Adrenal gland (tissue), 12 donors: ENCODE results near the gene CXCL5. TPM values are rescaled to one million over a fixed set of nuclear protein-coding genes. Genes with fewer than 3 reads are reported as not detected.

Experiments used
- DNase-seq, 7 donors: peaks; one replicate each; pipeline ENCODE4 v3.0.0-alpha.2; 2019 to 2020
- H3K27ac ChIP-seq, 5 donors: fragments of 200-600 bp; sonication (generic) in 4 of 5; 1 replicate in 3 of 5; 2 replicates in 2 of 5; pipeline versions ENCODE4 v1.5.1 to v1.8.0; 2016 to 2020; ENCODE audit warnings: mild to moderate bottlenecking in 1 of 5
- H3K27me3 ChIP-seq: fragments of 200-600 bp; 2 replicates; pipeline ENCODE4 v1.8.0; 2021
- H3K36me3 ChIP-seq, 2 donors: fragments of 200-600 bp; replicated peaks in 1 of 2; 1 replicate in 1 of 2; 2 replicates in 1 of 2; pipeline versions ENCODE4 v1.5.1 to v1.8.0; 2018 to 2022
- H3K4me1 ChIP-seq, 2 donors: fragments of 200-600 bp; replicated peaks in 1 of 2; 1 replicate in 1 of 2; 2 replicates in 1 of 2; pipeline versions ENCODE4 v1.5.1 to v1.8.0; 2018 to 2021
- H3K4me3 ChIP-seq, 4 donors: fragments of 200-600 bp; sonication (generic) in 3 of 4; one replicate each; pipeline ENCODE4 v1.5.1; 2016 to 2018
- H3K9me3 ChIP-seq, 3 donors: fragments of 200-600 bp; sonication (generic) in 1 of 3; replicated peaks in 1 of 3; 1 replicate in 2 of 3; 2 replicates in 1 of 3; pipeline versions ENCODE4 v1.5.1 to v1.8.0; 2016 to 2021
- CTCF ChIP-seq, 6 experiments: fragments of 450-650 bp in 4 of 6; fragments of 200-600 bp in 2 of 6; sonication (generic) in 1 of 6; IDR thresholded peaks; 1 replicate in 5 of 6; 2 replicates in 1 of 6; pipeline versions ENCODE4 v1.5.1 to v1.8.0; 2016 to 2021; ENCODE audit warnings: antibody characterized with exemption in 6 of 6, mild to moderate bottlenecking in 2 of 6, moderate library complexity in 1 of 6
- POLR2A ChIP-seq, 2 donors: fragments of 450-650 bp; IDR thresholded peaks; one replicate each; pipeline ENCODE4 v1.6.1; 2017; ENCODE audit warnings: antibody characterized with exemption in 2 of 2, mild to moderate bottlenecking in 2 of 2, moderate library complexity in 1 of 2
- WGBS, 4 donors: extraction: QIAGEN DNeasy Blood & Tissue Kit in 2 of 4; methylation state at CpG; one replicate each; pipeline versions ENCODE4 v1.1.5 to v1.1.7; 2013 to 2017; 5-methylcytosine and 5-hydroxymethylcytosine counted together
- intact Hi-C, 2 donors: fragments of 100-400 bp; cut with DNase I; formaldehyde crosslinking; loops; one replicate each; pipeline versions ENCODE4 v1.14.1 to v1.15.0; 2022 to 2023
- polyA plus RNA-seq, 3 donors: library from polyadenylated mRNA; stranded (reverse); fragments of 200-250 nt in 2 of 3; fragments of 350-450 nt in 1 of 3; fragmentation: Illumina TruSeq in 1 of 3; extraction: RNeasy Lipid Tissue Mini Kit (QIAGEN cat#74804) in 1 of 3; gene quantifications; one replicate each; pipeline ENCODE4 v1.2.3, GENCODE V29; 2013 to 2014
- total RNA-seq, 9 donors: library from RNA; depleted of rRNA in 4 of 9; stranded (reverse); fragments of >200 nt in 4 of 9; fragments of 120-200 nt in 1 of 9; fragmentation: NEBNext Ultra II Directional in 1 of 9; extraction: Animal tissue kit (Norgen Biotek cat#: 25700) in 1 of 9; gene quantifications; one replicate each; pipeline versions ENCODE4 v1.1.0 to v1.2.4, GENCODE V29; 2013 to 2023
- donor health status: healthy with polysubstance abuse.
- donor health status: Bipolar disorder and iron deficiency.
- donor health status: DM: yes; HTN: yes; CAD: no.
- donor health status: DM: no; HTN: no; CAD: no.
- donor health status: DM: no; HTN: no; CAD: no.
- donor health status: DM: yes; HTN: yes; CAD: no.

The CXCL5 gene
- total and polyA plus RNA-seq, 12 donors, result 0.03 to 0.41 (median 0.09) TPM; not detected in 9

GRCh38 chr4:74004668-74005067 is 6.2 kb upstream of the CXCL5 start:
- H3K4me1 ChIP-seq, result no peaks in the 10 kb centered on the region
- no peak for TF ChIP-seq POLR2A (IDR thresholded peaks at IDR 0.05)
- TF ChIP-seq CTCF (IDR thresholded peaks at IDR 0.05), result no peak
- intact Hi-C loops, result no loop called here
- no peak overlapping the region for H3K27ac ChIP-seq
- DNase-seq, result no peak
- no peaks in the 10 kb centered on the region for H3K9me3 ChIP-seq
- H3K4me3 ChIP-seq, result no peak overlapping the region
- 44 to 59% (median 52%) methylated on average over 4 of the region's 4 CpGs for WGBS, 4 donors
- H3K36me3 ChIP-seq, result no peaks in the 10 kb centered on the region
- H3K27me3 ChIP-seq, result no peaks in the 10 kb centered on the region

- Histone ChIP-seq H3K4me1 (peaks cover 0 to 5% of the 10 kb centered on the region in 2 donors), H3K27me3 (peaks cover 6% of the 10 kb centered on the region), H3K9me3 (no peaks in the 10 kb centered on the region), H3K36me3 (no peaks in the 10 kb centered on the region), H3K27ac (no peak overlapping the region), H3K4me3 (no peak overlapping the region)
- 73 to 81% (median 76%) methylated on average over 6 of the region's 6 CpGs for WGBS, 4 donors
- DNase-seq, result no peak
- TF ChIP-seq CTCF (IDR thresholded peaks at IDR 0.05), result no peak
- intact Hi-C loops, result no loop called here
Measured at GRCh38 chr4:74000301-74000700, 1.8 kb upstream of the CXCL5 start.

- Histone ChIP-seq H3K9me3 (no peaks in the 10 kb centered on the region), H3K4me1 (no peaks in the 10 kb centered on the region), H3K36me3 (no peaks in the 10 kb centered on the region), H3K4me3 (no peak overlapping the region), H3K27ac (no peak overlapping the region), H3K27me3 (no peaks in the 10 kb centered on the region)
- 0 to 55% (median 26%) methylated on average over 1 of the region's 1 CpG for WGBS, 4 donors
- TF ChIP-seq POLR2A (IDR thresholded peaks at IDR 0.05) (no peak), CTCF (IDR thresholded peaks at IDR 0.05) (no peak)
- DNase-seq, result no peak
- intact Hi-C loops, result no loop called here
Measured at GRCh38 chr4:73992050-73992449, 6.4 kb downstream of the CXCL5 start.

GRCh38 chr4:73991742-73992000 is 6.8 kb downstream of the CXCL5 start:
- no peaks in the 10 kb centered on the region for H3K27me3 ChIP-seq
- WGBS, 4 donors, result 67 to 83% (median 81%) methylated on average over 1 of the region's 1 CpG
- no peak overlapping the region for H3K27ac ChIP-seq
- no peaks in the 10 kb centered on the region for H3K4me1 ChIP-seq
- TF ChIP-seq POLR2A (IDR thresholded peaks at IDR 0.05) (no peak), CTCF (IDR thresholded peaks at IDR 0.05) (no peak)
- intact Hi-C loops, result no loop called here
- H3K4me3 ChIP-seq, result no peak overlapping the region
- H3K9me3 ChIP-seq, result no peaks in the 10 kb centered on the region
- DNase-seq, result no peak
- H3K36me3 ChIP-seq, result no peaks in the 10 kb centered on the region
